Measurements from ENCODE around the gene F5. TPM values are rescaled to one million over a fixed set of nuclear protein-coding genes. Genes with fewer than 3 reads are reported as not detected.

F5 gene
- polyA plus RNA-seq, 5 donors, result 0.10 to 1.5 (median 0.26) TPM

GRCh38 chr1:169588785-169589485 is 2.7 kb upstream of the F5 start:
- no peak for DNase-seq

DNA sequence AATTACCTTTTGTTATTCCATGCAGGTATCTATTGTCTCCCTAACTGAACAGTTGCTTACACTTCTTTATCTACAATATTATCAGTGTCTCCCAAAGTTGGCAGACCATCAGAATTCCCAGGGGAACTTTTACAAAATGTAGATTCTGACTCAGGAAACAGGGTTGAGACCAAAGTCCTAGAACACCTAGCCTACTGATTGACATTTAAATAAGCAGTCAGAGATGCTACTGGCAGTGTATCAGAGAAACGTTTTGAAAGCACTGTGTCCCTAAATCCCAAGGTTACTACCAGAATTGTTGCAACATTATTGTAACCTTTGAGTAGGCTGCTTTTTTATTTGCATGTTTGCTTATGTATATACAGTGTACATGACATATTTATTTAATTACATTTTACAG is 1.8 kb upstream of the F5 start:
- DNase-seq, result no peak

DNA sequence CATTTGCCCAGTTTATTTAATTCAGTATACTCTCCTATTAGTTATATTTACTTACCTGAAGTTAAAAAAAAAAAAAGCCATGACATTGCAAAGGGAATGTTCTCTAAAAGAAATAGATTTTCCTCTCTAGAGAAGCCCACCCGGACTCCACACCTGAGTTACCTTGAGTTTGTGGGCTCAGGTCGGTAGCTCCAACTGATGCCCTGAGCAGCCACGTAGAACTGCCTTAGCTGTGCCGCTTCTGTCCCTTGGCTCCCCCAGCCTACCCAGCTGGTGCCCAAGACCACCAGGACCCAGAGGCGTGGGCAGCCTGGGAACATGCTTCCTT is 250 bp downstream of the F5 start:
- DNase-seq, result no peak

DNA sequence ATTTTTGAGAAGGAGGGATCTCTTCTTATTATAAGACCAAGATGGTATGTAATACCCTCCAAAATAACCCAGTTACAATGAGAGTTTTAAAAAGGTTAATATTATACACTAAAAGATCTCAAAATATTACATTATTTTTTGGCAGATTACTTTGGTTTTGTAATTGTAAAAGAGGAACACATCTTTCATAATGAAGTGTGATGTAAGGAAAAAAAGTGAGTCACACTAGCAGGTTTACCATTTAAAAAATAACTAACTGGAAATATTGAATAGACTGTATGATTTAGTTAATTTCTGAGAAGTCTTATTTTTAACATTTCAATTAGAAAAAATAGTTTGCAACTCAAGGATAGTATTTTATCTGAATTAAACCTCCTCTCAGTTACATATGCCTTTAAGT is 1.1 kb downstream of the F5 start:
- DNase-seq, result no peak

GRCh38 chr1:169584483-169585144 is 1.7 kb downstream of the F5 start:
- DNase-seq, result no peak

- DNase-seq, result no peak
Measured at GRCh38 chr1:169577981-169578738, 8.1 kb downstream of the F5 start.

DNA sequence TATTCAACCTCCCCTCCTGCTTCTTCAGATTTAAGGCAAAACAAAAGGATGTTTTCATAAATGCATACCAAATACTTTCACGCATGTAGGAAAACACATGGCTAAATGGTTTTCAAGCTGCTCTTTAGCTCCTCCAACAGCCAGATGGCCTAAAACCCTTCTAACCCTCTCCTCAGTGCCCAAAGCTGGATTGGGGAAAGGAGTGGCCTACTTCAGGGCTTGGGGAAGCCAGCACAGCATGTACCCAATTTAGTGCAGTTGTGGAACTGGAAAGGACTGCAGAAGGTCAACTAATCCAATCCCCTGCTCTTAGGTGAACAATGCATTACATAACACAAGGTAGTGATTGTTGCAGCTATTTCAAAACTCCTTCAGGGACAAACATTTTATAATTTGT is 9.3 kb downstream of the F5 start:
- no peak for DNase-seq

DNA sequence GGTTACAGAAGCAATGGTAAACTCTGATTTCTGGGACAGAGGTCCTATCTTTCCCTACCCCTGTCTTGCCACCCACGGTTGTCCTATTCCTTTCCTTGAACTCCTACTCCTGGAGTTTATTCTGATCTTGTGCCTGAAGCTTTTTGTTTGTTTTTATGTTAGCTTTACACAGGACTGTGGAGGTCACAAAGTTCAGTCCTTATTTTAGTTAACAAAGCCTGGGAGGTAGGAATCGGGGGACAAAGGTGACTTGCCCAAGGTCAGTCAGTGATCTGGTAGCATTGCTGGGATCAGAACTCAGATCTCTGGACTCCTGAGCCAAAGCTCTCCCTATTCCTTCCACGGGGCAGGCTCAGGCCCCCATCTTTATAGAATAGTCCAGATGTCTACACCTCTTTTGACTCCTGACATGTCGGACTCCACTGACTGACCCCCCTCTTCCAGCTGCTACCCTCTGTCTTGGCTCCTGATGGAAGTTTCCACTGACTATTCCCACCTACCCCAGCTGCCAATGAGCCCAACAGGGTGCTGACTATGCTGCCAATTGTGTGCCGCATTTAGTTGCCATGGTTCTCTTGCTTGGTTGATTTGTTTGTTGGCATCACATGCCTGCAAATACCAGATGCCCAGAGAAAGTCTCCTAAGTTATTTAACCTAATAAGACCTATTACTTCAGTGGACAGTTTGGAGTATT is 9.9 kb downstream of the F5 start:
- no peak for DNase-seq

GRCh38 chr1:169574336-169574735 is 11.9 kb downstream of the F5 start:
- no peak for DNase-seq

GRCh38 chr1:169572187-169572586 is 14.1 kb downstream of the F5 start:
- no peak for DNase-seq

- DNase-seq, result no peak
Measured at GRCh38 chr1:169571450-169571849, 14.8 kb downstream of the F5 start.

DNA sequence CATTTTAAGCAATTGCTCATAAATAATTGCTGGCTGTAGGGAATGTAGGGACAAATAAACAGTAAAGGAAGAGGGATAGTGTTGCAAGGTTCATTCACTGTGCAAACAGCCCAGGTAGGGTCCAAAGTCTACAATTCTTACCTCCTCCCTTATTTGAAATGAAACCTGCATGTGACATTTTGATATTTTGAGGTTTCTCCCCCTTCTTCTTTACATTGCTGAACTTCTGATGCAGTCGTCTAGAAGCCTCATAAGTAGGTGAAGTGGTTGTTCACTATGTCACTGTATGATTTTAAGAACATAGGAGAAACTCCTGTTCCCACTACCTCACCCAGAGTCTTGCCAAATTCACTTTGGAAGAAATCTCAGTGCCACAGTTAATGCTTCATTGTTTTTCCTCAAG is 16.1 kb downstream of the F5 start:
- no peak for DNase-seq

GRCh38 chr1:169568497-169568896 is 17.8 kb downstream of the F5 start:
- DNase-seq, result no peak

GRCh38 chr1:169565335-169566271 is 20.7 kb downstream of the F5 start:
- DNase-seq, result no peak

DNA sequence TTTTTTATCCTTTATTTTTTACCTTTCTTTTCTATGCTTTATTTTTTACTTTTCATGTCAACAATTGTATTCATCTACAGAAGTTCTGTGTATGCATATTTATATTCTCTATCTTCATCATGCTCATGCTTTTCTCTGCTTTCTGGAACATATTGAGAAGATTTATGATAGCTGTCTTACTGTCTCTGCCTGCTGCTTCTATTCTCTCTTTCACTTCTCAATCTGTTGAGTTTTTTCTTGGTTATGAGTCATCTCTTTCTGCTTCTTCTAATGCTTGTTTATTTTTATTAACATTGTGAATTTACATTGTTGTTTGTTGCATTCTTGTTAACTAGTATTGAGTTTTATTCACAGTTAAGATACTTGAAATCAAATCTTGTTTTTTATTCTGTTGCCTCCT is 22.6 kb downstream of the F5 start:
- DNase-seq, result no peak

DNA sequence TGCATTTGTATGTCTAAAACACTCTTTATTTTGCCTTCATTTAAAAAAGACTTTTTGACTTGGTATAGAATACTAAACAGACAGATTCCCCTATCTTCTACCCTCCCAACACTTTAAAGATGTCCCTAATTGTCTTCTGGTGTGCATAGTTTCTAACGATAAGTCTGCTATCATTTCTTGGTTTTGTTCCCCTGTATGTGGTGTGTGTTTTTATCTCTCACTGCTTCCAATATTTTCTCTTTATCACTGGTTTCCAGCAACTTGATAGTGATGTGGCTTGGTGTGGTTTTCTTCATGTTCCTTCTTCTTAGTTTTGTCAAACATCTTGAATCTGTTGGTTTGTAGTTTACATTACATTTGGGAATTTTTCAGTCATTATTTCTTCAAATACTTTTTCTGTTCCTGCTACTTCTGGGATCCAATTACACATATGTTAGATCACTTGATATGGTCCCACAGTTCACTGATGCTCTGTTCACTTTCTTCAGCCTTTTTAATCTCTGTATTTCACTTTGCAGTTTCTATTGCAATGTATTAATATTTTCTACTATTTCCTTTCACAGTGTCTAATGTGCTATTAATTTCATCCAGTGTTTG is 23.2 kb downstream of the F5 start:
- no peak for DNase-seq

DNA sequence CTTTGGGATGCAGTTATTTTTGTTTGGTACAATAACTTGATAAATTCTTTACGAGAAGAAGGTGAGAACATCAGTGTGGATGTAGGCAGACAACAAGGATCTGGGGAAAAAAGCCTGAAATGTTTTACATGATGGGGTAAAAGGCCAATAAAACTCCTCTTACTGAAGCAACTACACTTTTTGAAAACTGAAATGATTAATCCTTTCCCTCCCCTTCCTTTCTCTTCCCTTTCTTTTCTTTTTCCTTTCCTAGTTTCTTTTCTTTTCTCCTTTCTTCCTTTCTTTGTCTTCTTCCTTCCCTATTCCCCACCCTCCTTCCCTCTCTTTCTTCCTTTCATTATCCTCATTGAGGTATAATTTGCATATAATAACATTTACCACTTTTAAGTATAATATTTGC is 24.6 kb downstream of the F5 start:
- no peak for DNase-seq

- no peak for DNase-seq
Measured at GRCh38 chr1:169557131-169557530, 29.1 kb downstream of the F5 start.

DNA sequence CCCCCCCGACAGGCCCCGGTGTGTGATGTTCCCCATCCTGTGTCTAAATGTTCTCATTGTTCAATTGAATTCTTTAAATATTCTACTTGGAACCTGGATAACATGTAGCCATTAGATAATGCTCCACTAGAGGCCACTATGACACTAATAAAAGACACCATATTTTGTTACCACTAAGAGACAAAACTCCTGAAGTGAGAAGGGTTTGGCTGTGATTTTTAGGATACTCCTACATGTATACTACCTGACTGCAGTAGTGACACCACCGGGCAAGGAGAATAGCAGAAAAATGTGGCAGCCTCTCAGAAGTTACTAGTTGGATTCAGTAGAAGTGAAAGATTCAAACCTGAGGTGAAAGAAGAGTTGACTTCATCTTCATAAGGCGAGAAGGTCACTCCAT is 36.0 kb downstream of the F5 start:
- DNase-seq, result peak in 1 of 2 donors; percentile 16

GRCh38 chr1:169548282-169548681 is 38.0 kb downstream of the F5 start:
- no peak for DNase-seq
